ENCODE measurements around the gene ACO2. TPM values are rescaled to one million over a fixed set of nuclear protein-coding genes. Genes with fewer than 3 reads are reported as not detected.

The ACO2 gene
- total and polyA plus RNA-seq, 10 of the 15 experiments (the other 5 are each of a cell fraction or from before 2014, with no cell fraction given), result 21.4 to 214 (median 88.5) TPM

DNA sequence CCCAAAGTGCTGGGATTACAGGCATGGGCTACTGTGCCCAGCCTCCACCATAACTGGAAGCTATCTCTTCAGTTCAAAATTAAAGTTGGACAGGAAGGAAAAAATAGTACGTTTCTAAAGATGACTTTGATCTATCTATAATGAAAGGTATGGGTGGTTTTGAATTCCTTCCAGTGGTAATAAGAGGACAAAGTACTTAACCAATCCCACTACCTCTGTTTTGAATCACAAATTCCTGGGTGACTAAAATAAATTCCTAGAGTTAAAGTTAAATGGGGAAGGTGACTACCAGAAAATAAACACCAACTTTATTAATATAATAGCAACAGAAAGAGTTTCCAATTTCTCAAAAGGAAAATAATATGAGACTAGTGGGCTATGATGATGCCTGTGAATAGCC lies 9.5 kb upstream of the ACO2 start:
- POLR2A ChIA-PET, result interaction anchor here (2.2 kb wide), 1 partner anchor 11 kb away, joined by 10 read pairs; no protein-coding TSS in a partner anchor
- CTCF ChIA-PET, result no interaction called here
- no TSS peak for BruUV-seq (replicated peaks)
- Histone ChIP-seq H4K20me1 (ENCODE audit: control insufficient read depth, insufficient read depth) (no peaks in the 10 kb centered on the region), H3K27ac (ENCODE audit: control insufficient read depth, insufficient read depth) (no peak overlapping the region), H3K4me1 (ENCODE audit: control insufficient read depth, insufficient read depth, low read length) (no peaks in the 10 kb centered on the region), H3K4me2 (ENCODE audit: control insufficient read depth, insufficient read depth) (no peak overlapping the region), H2AFZ (ENCODE audit: control insufficient read depth, low read depth, low read length) (no peak overlapping the region), H3K27me3 (replicated peaks in 1 of 2; ENCODE audit: control insufficient read depth in 2 of 2, insufficient read depth in 2 of 2, low read length in 1 of 2) (no peaks in the 10 kb centered on the region), H3K4me3 (no peak overlapping the region), H3K36me3 (ENCODE audit: control insufficient read depth in 2 of 2, insufficient read depth in 2 of 2, low read length in 1 of 2) (peaks cover 5 to 22% of the 10 kb centered on the region in 2 experiments), H3K79me2 (ENCODE audit: control insufficient read depth, insufficient read depth, low read length) (no peaks in the 10 kb centered on the region), H3K9me3 (replicated peaks; ENCODE audit: control insufficient read depth, insufficient read depth, low read length) (no peaks in the 10 kb centered on the region), H3K9ac (ENCODE audit: control insufficient read depth, insufficient read depth, low read length) (no peak overlapping the region)
- TF ChIP-seq RB1 (IDR thresholded peaks at IDR 0.05; ENCODE audit: borderline replicate concordance) (no peak), SMC3 (IDR thresholded peaks at IDR 0.05; ENCODE audit: borderline replicate concordance, low read length) (no peak), CHD1 (IDR thresholded peaks at IDR 0.05; ENCODE audit: low read depth, low read length) (no peak), CHD4 (IDR thresholded peaks at IDR 0.05) (no peak), FOXM1 (IDR thresholded peaks at IDR 0.05; ENCODE audit: low read depth, low read length) (no peak), PML (IDR thresholded peaks at IDR 0.05; ENCODE audit: low read length) (no peak)
- TF ChIP-seq, protein P1, sequence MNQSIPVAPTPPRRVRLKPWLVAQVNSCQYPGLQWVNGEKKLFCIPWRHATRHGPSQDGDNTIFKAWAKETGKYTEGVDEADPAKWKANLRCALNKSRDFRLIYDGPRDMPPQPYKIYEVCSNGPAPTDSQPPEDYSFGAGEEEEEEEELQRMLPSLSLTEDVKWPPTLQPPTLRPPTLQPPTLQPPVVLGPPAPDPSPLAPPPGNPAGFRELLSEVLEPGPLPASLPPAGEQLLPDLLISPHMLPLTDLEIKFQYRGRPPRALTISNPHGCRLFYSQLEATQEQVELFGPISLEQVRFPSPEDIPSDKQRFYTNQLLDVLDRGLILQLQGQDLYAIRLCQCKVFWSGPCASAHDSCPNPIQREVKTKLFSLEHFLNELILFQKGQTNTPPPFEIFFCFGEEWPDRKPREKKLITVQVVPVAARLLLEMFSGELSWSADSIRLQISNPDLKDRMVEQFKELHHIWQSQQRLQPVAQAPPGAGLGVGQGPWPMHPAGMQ (IDR thresholded peaks at IDR 0.05; ENCODE audit: borderline replicate concordance), result no peak
- TF ChIP-seq, protein P2, sequence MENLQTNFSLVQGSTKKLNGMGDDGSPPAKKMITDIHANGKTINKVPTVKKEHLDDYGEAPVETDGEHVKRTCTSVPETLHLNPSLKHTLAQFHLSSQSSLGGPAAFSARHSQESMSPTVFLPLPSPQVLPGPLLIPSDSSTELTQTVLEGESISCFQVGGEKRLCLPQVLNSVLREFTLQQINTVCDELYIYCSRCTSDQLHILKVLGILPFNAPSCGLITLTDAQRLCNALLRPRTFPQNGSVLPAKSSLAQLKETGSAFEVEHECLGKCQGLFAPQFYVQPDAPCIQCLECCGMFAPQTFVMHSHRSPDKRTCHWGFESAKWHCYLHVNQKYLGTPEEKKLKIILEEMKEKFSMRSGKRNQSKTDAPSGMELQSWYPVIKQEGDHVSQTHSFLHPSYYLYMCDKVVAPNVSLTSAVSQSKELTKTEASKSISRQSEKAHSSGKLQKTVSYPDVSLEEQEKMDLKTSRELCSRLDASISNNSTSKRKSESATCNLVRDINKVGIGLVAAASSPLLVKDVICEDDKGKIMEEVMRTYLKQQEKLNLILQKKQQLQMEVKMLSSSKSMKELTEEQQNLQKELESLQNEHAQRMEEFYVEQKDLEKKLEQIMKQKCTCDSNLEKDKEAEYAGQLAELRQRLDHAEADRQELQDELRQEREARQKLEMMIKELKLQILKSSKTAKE (IDR thresholded peaks at IDR 0.05; ENCODE audit: low read depth, poor library complexity, severe bottlenecking), result no peak
- TF ChIP-seq, protein P3, sequence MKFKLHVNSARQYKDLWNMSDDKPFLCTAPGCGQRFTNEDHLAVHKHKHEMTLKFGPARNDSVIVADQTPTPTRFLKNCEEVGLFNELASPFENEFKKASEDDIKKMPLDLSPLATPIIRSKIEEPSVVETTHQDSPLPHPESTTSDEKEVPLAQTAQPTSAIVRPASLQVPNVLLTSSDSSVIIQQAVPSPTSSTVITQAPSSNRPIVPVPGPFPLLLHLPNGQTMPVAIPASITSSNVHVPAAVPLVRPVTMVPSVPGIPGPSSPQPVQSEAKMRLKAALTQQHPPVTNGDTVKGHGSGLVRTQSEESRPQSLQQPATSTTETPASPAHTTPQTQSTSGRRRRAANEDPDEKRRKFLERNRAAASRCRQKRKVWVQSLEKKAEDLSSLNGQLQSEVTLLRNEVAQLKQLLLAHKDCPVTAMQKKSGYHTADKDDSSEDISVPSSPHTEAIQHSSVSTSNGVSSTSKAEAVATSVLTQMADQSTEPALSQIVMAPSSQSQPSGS (IDR thresholded peaks at IDR 0.05; ENCODE audit: low read length), result no peak
- TF ChIP-seq, protein P4, sequence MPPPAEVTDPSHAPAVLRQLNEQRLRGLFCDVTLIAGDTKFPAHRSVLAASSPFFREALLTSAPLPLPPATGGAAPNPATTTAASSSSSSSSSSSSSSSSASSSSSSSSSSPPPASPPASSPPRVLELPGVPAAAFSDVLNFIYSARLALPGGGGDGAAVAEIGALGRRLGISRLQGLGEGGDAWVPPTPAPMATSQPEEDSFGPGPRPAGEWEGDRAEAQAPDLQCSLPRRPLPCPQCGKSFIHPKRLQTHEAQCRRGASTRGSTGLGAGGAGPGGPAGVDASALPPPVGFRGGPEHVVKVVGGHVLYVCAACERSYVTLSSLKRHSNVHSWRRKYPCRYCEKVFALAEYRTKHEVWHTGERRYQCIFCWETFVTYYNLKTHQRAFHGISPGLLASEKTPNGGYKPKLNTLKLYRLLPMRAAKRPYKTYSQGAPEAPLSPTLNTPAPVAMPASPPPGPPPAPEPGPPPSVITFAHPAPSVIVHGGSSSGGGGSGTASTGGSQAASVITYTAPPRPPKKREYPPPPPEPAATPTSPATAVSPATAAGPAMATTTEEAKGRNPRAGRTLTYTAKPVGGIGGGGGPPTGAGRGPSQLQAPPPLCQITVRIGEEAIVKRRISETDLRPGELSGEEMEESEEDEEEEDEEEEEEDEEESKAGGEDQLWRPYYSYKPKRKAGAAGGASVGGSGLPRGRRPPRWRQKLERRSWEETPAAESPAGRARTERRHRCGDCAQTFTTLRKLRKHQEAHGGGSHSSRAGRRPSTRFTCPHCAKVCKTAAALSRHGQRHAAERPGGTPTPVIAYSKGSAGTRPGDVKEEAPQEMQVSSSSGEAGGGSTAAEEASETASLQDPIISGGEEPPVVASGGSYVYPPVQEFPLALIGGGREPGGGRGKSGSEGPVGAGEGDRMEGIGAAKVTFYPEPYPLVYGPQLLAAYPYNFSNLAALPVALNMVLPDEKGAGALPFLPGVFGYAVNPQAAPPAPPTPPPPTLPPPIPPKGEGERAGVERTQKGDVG (CRISPR knock-in tag; IDR thresholded peaks at IDR 0.05), result no peak
- DNase-seq (ENCODE audit: low read depth, low spot score) (no peak), FAIRE-seq (no peak), ATAC-seq (no peak)
- intact Hi-C loops (cut with micrococcal nuclease; ENCODE audit: unreplicated experiment), result no loop called here
- SMC1A ChIA-PET (ENCODE audit: uncharacterized antibody, unreplicated experiment), result interaction anchor here (1.4 kb wide), 1 partner anchor 56 kb away, joined by 3 read pairs; no protein-coding TSS in a partner anchor
- in situ Hi-C loops (cut with MboI), result no loop called here
- 4% methylated on average over 1 of the region's 1 CpG for WGBS (ENCODE audit: insufficient coverage, insufficient replicate concordance, low lambda C conversion rate, missing lambda C conversion rate)
- RAD21 ChIA-PET (ENCODE audit: unreplicated experiment), result no interaction called here

Data from GM12878 (cell line).